IMR-90 (cell line): Measurements from ENCODE around the gene TMEM240. TPM values are rescaled to one million over a fixed set of nuclear protein-coding genes. Genes with fewer than 3 reads are reported as not detected.

ENCODE experiments used
- ATAC-seq: fragments of 200-7000 bp; cut with Tn5 transposase; 2 replicates; pipeline ENCODE4 v1.9.1; 2020; ENCODE audit warnings: low read depth, mild to moderate bottlenecking, moderate library complexity
- BruUV-seq: library from RNA; stranded (reverse); fragments of 400-500 nt; replicated peaks from 2 replicates; lab custom pipeline; 2021; lab: Mats Ljungman, UMichigan
- CTCF ChIA-PET: fragments of 300-600 bp; formaldehyde crosslinking; extraction: SDS; loops from one replicate; lab custom pipeline; 2021; ENCODE audit warnings: antibody characterized with exemption; lab: Yijun Ruan, JAX
- POLR2A ChIA-PET: fragments of 300-600 bp; sonication (Branson Sonifier 250); formaldehyde crosslinking; loops from one replicate; lab custom pipeline; 2022; ENCODE audit warnings: antibody characterized with exemption; ENCODE audit not compliant: unreplicated experiment; lab: Charles Lee
- DNase-seq: peaks from one replicate; pipeline ENCODE4 v3.0.0; 2013
- H2AFZ ChIP-seq: replicated peaks from 2 replicates; pipeline ENCODE3; 2013; ENCODE audit warnings: low read length, mild to moderate bottlenecking; ENCODE audit not compliant: poor library complexity
- H2AK5ac ChIP-seq: 2 replicates; pipeline ENCODE4 v1.6.1; 2013; ENCODE audit warnings: low read depth, low read length, inconsistent platforms
- H2AK9ac ChIP-seq: replicated peaks from 2 replicates; pipeline ENCODE3; 2013; ENCODE audit warnings: mild to moderate bottlenecking, low read depth, low read length, moderate library complexity; ENCODE audit not compliant: poor library complexity
- H2BK120ac ChIP-seq: 2 replicates; pipeline ENCODE4 v1.6.1; 2013; ENCODE audit warnings: low read depth, low read length, inconsistent platforms
- H2BK15ac ChIP-seq: 3 replicates; pipeline ENCODE4 v1.6.1; 2013; ENCODE audit warnings: low read depth, low read length, inconsistent platforms
- H2BK20ac ChIP-seq: 2 replicates; pipeline ENCODE4 v1.6.1; 2013; ENCODE audit warnings: low read depth, mild to moderate bottlenecking, inconsistent platforms, low read length, moderate library complexity
- H2BK5ac ChIP-seq: 2 replicates; pipeline ENCODE4 v1.6.1; 2013; ENCODE audit warnings: mild to moderate bottlenecking, low read depth, low read length, inconsistent platforms; ENCODE audit not compliant: poor library complexity, severe bottlenecking
- H3K14ac ChIP-seq: replicated peaks from 2 replicates; pipeline ENCODE4 v1.6.1; 2013; ENCODE audit warnings: low read depth, low read length, inconsistent platforms
- H3K18ac ChIP-seq: 2 replicates; pipeline ENCODE4 v1.6.1; 2013; ENCODE audit warnings: low read depth, low read length, control low read depth
- H3K23ac ChIP-seq: 2 replicates; pipeline ENCODE4 v1.6.1; 2013; ENCODE audit warnings: low read depth, low read length, inconsistent platforms
- H3K27ac ChIP-seq: 2 replicates; pipeline ENCODE4 v1.5.1; 2013; ENCODE audit warnings: mild to moderate bottlenecking, control low read depth, low read length; ENCODE audit not compliant: insufficient read depth
- H3K27me3 ChIP-seq: 2 replicates; pipeline ENCODE4 v1.6.1; 2013; ENCODE audit warnings: low read length; ENCODE audit not compliant: control insufficient read depth, insufficient read depth
- H3K36me3 ChIP-seq: 2 replicates; pipeline ENCODE4 v1.6.1; 2013; ENCODE audit warnings: low read length, mixed read lengths; ENCODE audit not compliant: control insufficient read depth, insufficient read depth
- H3K4ac ChIP-seq: 2 replicates; pipeline ENCODE4 v1.6.1; 2013; ENCODE audit warnings: low read depth, low read length, inconsistent platforms
- H3K4me1 ChIP-seq: 2 replicates; pipeline ENCODE4 v1.6.1; 2013; ENCODE audit warnings: low read length, mixed read lengths; ENCODE audit not compliant: control insufficient read depth, insufficient read depth
- H3K4me2 ChIP-seq: 2 replicates; pipeline ENCODE4 v1.6.1; 2013; ENCODE audit warnings: low read depth, mild to moderate bottlenecking, control low read depth, low read length, moderate library complexity
- H3K4me3 ChIP-seq: 2 replicates; pipeline ENCODE4 v1.5.1; 2013; ENCODE audit warnings: low read depth, mild to moderate bottlenecking, control low read depth, low read length, moderate library complexity; ENCODE audit not compliant: insufficient read depth
- H3K56ac ChIP-seq: 2 replicates; pipeline ENCODE4 v1.6.1; 2013; ENCODE audit warnings: low read length, inconsistent platforms; ENCODE audit not compliant: insufficient read depth; ENCODE audit errors: extremely low read depth
- H3K79me1 ChIP-seq, 2 experiments: 2 replicates each; pipeline ENCODE4 v1.6.1; 2013; ENCODE audit warnings: low read length in 2 of 2, inconsistent platforms in 1 of 2, low read depth in 1 of 2
- H3K9ac ChIP-seq: 2 replicates; pipeline ENCODE4 v1.6.1; 2013; ENCODE audit warnings: low read depth, low read length, control low read depth
- H3K9me1 ChIP-seq: 2 replicates; pipeline ENCODE4 v1.6.1; 2013; ENCODE audit warnings: low read length, inconsistent platforms; ENCODE audit not compliant: insufficient read depth
- H3K9me3 ChIP-seq: 2 replicates; pipeline ENCODE4 v1.6.1; 2013; ENCODE audit warnings: low read length; ENCODE audit not compliant: control insufficient read depth, insufficient read depth
- H4K20me1 ChIP-seq: 2 replicates; pipeline ENCODE4 v1.6.1; 2013; ENCODE audit warnings: low read length, inconsistent platforms; ENCODE audit not compliant: insufficient read depth
- H4K5ac ChIP-seq: 2 replicates; pipeline ENCODE4 v1.6.1; 2013; ENCODE audit warnings: mild to moderate bottlenecking, low read depth, low read length, control low read depth
- H4K8ac ChIP-seq, 2 experiments: 2 replicates each; pipeline ENCODE4 v1.6.1; 2013; ENCODE audit warnings: low read depth in 2 of 2, low read length in 2 of 2, control low read depth in 1 of 2, inconsistent platforms in 1 of 2
- H4K91ac ChIP-seq: 2 replicates; pipeline ENCODE4 v1.6.1; 2013; ENCODE audit warnings: low read depth, low read length, inconsistent platforms; ENCODE audit not compliant: insufficient read depth
- BHLHE40 ChIP-seq: fragments of 150-350 bp; IDR thresholded peaks from 2 replicates; pipeline ENCODE4 v1.6.1; 2016; ENCODE audit warnings: mild to moderate bottlenecking, low read depth, low read length
- CEBPB ChIP-seq: IDR thresholded peaks from 2 replicates; pipeline ENCODE4 v1.6.1; 2012; ENCODE audit warnings: low read depth, low read length, improper control_type of control experiment
- CTCF ChIP-seq: conservative IDR thresholded peaks from 2 replicates; pipeline ENCODE4 v1.5.1; 2012; ENCODE audit warnings: mild to moderate bottlenecking, low read depth, low read length, improper control_type of control experiment
- ELK1 ChIP-seq: fragments of 150-350 bp; IDR thresholded peaks from 2 replicates; pipeline ENCODE4 v1.6.1; 2016; ENCODE audit warnings: low read depth, mild to moderate bottlenecking, low read length, moderate library complexity, borderline replicate concordance
- MAFK ChIP-seq: IDR thresholded peaks from 2 replicates; pipeline ENCODE4 v1.6.1; 2012; ENCODE audit warnings: low read depth, low read length, improper control_type of control experiment
- MAZ ChIP-seq: IDR thresholded peaks from 2 replicates; pipeline ENCODE4 v1.6.1; 2012; ENCODE audit warnings: low read depth, mild to moderate bottlenecking, low read length, improper control_type of control experiment, moderate library complexity, borderline replicate concordance
- MXI1 ChIP-seq: IDR thresholded peaks from 2 replicates; pipeline ENCODE4 v1.6.1; 2012; ENCODE audit warnings: low read depth, mild to moderate bottlenecking, low read length, moderate library complexity, borderline replicate concordance
- NFE2L2 ChIP-seq: fragments of 150-350 bp; IDR thresholded peaks from 2 replicates; pipeline ENCODE4 v1.6.1; 2016; ENCODE audit warnings: low read depth, mild to moderate bottlenecking, low read length
- POLR2A ChIP-seq: IDR thresholded peaks from 2 replicates; pipeline ENCODE4 v1.6.1; 2012; ENCODE audit warnings: mild to moderate bottlenecking, low read depth, low read length
- RAD21 ChIP-seq: IDR thresholded peaks from 2 replicates; pipeline ENCODE4 v1.6.1; 2012; ENCODE audit warnings: low read length, improper control_type of control experiment
- RCOR1 ChIP-seq: IDR thresholded peaks from 2 replicates; pipeline ENCODE4 v1.6.1; 2012; ENCODE audit warnings: mild to moderate bottlenecking, low read length, improper control_type of control experiment; ENCODE audit not compliant: insufficient replicate concordance
- RFX5 ChIP-seq: IDR thresholded peaks from 2 replicates; pipeline ENCODE4 v1.8.0; 2012; ENCODE audit warnings: low read depth, mild to moderate bottlenecking, low read length, moderate library complexity
- SMC3 ChIP-seq: fragments of 150-350 bp; IDR thresholded peaks from 2 replicates; pipeline ENCODE4 v1.6.1; 2016; ENCODE audit warnings: low read depth, mild to moderate bottlenecking, antibody characterized with exemption, low read length, moderate library complexity
- WGBS, 2 experiments: methylation state at CpG; one replicate each; pipeline versions ENCODE4 v1.1.5 to v1.1.7; 2013; ENCODE audit warnings: missing lambda C conversion rate in 2 of 2; ENCODE audit not compliant: insufficient read length in 1 of 2; ENCODE audit errors: extremely low coverage in 2 of 2; 5-methylcytosine and 5-hydroxymethylcytosine counted together
- dilution Hi-C: fragments of 300-500 bp; cut with HindIII; formaldehyde crosslinking; loops from one replicate; pipeline ENCODE4 v1.14.3; 2018; ENCODE audit warnings: low sequenced_read_pairs; ENCODE audit not compliant: unreplicated experiment
- in situ Hi-C: fragments of 300-500 bp; cut with MboI; formaldehyde crosslinking; loops from 3 replicates; pipeline ENCODE4 v1.14.3; 2019; ENCODE audit warnings: low sequenced_read_pairs, inconsistent platforms, mixed read lengths
- intact Hi-C: fragments of 100-400 bp; cut with micrococcal nuclease; formaldehyde crosslinking; loops from 2 replicates; pipeline ENCODE4 v1.10.0; 2022
- polyA plus RNA-seq, 3 experiments: library from polyadenylated mRNA; depleted of rRNA; stranded (reverse); fragments of >200 nt; gene quantifications; 2 replicates each; pipeline ENCODE4 v1.2.3, GENCODE V29; 2012; ENCODE audit warnings: low replicate concordance in 1 of 3
- total RNA-seq: library from RNA; depleted of rRNA; stranded (reverse); fragments of >200 nt; gene quantifications from 2 replicates; pipeline ENCODE4 v1.2.3, GENCODE V29; 2012
- TF ChIP-seq, protein P1 (sequence below): fragments of 150-350 bp; IDR thresholded peaks from 2 replicates; pipeline ENCODE4 v1.6.1; 2017; ENCODE audit warnings: mild to moderate bottlenecking, antibody characterized with exemption, low read length, low read depth

Gene TMEM240
- total and polyA plus RNA-seq, 2 of the 4 experiments (the other 2 are of a cell fraction) = 1.6 to 7.6 TPM

DNA sequence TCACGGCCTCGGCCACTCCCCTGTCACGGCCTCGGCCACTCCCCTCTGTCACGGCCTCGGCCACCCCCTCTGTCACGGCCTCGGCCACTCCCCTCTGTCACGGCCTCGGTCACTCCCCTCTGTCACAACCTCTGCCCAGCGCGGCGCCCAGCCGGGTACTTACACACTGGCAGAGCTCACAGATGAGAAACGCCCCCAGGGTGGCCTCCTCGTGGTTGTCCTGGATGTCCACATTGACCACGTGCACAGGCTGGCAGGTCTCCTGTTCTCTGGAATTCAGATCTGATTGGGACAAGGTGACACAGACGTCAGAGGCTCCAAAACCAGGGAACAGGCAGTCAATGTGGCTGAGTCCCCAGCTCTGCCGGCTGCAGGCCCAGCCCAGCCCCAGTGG is 3.3 kb upstream of the TMEM240 start:
- ChIA-PET CTCF (no interaction called here), POLR2A (no interaction called here)
- no TSS peak for BruUV-seq
- H2AK9ac ChIP-seq = no peak overlapping the region
- peaks cover 17% of the 10 kb centered on the region for H3K4me1 ChIP-seq
- TF ChIP-seq NFE2L2 (no peak), MXI1 (no peak), CEBPB (no peak), RCOR1 (no peak), MAFK (no peak), POLR2A (no peak), RFX5 (no peak), SMC3 (no peak), CTCF (no peak), ELK1 (no peak), MAZ (no peak), RAD21 (no peak), BHLHE40 (no peak)
- TF ChIP-seq, protein P1, sequence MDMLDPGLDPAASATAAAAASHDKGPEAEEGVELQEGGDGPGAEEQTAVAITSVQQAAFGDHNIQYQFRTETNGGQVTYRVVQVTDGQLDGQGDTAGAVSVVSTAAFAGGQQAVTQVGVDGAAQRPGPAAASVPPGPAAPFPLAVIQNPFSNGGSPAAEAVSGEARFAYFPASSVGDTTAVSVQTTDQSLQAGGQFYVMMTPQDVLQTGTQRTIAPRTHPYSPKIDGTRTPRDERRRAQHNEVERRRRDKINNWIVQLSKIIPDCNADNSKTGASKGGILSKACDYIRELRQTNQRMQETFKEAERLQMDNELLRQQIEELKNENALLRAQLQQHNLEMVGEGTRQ = no peak
- no peak overlapping the region for H3K27ac ChIP-seq
- H2BK120ac ChIP-seq = no peak overlapping the region
- H3K79me1 ChIP-seq = peaks cover 4 to 55% of the 10 kb centered on the region in 2 experiments; a peak in 3 of 4 replicates
- H3K18ac ChIP-seq = no peak overlapping the region
- H3K4ac ChIP-seq = no peak overlapping the region
- no peak overlapping the region for H3K4me2 ChIP-seq
- intact Hi-C loops (no loop called here), dilution Hi-C loops (no loop called here), in situ Hi-C loops (no loop called here)
- no peak overlapping the region for H2AK5ac ChIP-seq
- no peak overlapping the region for H3K23ac ChIP-seq
- H3K36me3 ChIP-seq = peaks cover 24% of the 10 kb centered on the region
- H3K9ac ChIP-seq = no peak overlapping the region
- no peak for DNase-seq
- H4K8ac ChIP-seq = no peak overlapping the region
- H3K4me3 ChIP-seq = no peak overlapping the region
- no peak overlapping the region for H3K14ac ChIP-seq
- H3K9me1 ChIP-seq = peaks cover 3% of the 10 kb centered on the region; the same call in 1 of the 2 replicates
- no peaks in the 10 kb centered on the region for H3K27me3 ChIP-seq
- WGBS, 2 experiments = 86% methylated on average over 13 of the region's 19 CpGs; no CpG with 5 or more reads in 1 of the 2 experiments
- H2BK20ac ChIP-seq = no peak overlapping the region
- H2BK5ac ChIP-seq = no peak overlapping the region
- H2BK15ac ChIP-seq = no peak overlapping the region
- no peak overlapping the region for H3K56ac ChIP-seq
- H4K20me1 ChIP-seq = peaks cover 22% of the 10 kb centered on the region
- H4K5ac ChIP-seq = no peak overlapping the region
- H2AFZ ChIP-seq = no peak overlapping the region
- H3K9me3 ChIP-seq = no peaks in the 10 kb centered on the region
- ATAC-seq = no peak
- no peak overlapping the region for H4K91ac ChIP-seq
